ENCODE results near the gene MAPK8. TPM values are rescaled to one million over a fixed set of nuclear protein-coding genes. Genes with fewer than 3 reads are reported as not detected.

The MAPK8 gene
- total RNA-seq, 4 donors from 2014 or later: 29.7 to 126 (median 67.8) TPM

- Histone ChIP-seq H3K4me3 (no peak overlapping the region), H3K36me3 (peaks cover 0 to 6% (median 0%) of the 10 kb centered on the region in 4 donors), H3K27ac (no peak overlapping the region), H3K4me1 (no peaks in the 10 kb centered on the region), H3K9me3 (no peaks in the 10 kb centered on the region), H3K27me3 (no peaks in the 10 kb centered on the region)
- 93% methylated on average over 4 of the region's 4 CpGs for WGBS, 2 donors (ENCODE audit: low coverage in 1 of 2)
- intact Hi-C loops (cut with DNase I; ENCODE audit: low total_unique reads) (no loop called here), in situ Hi-C loops (cut with MboI; ENCODE audit: low pct_ligation_motif_present in 1 of 4, low pct_unique_long_range_greater_than_20kb in 1 of 4, low sequenced_read_pairs in 3 of 4) (no loop called here)
- no peak for DNase-seq
- no peak for TF ChIP-seq POLR2A (IDR thresholded peaks at IDR 0.05)
- TF ChIP-seq EP300 (IDR thresholded peaks at IDR 0.05; ENCODE audit: low read depth): no peak
- no peak for TF ChIP-seq CTCF (IDR thresholded peaks at IDR 0.05)
- no peak for TF ChIP-seq POLR2AphosphoS5 (IDR thresholded peaks at IDR 0.05)
These were observed 117.4 kb downstream of the MAPK8 start for GRCh38 chr10:48423884-48424283.

GRCh38 chr10:48428896-48429295 lies 122.4 kb downstream of the MAPK8 start:
- 94 to 100% methylated on average over 3 of the region's 3 CpGs for WGBS, 2 donors (ENCODE audit: low coverage in 1 of 2)
- H3K36me3 ChIP-seq: peaks cover 0 to 7% (median 3%) of the 10 kb centered on the region in 4 donors
- no peak overlapping the region for H3K4me3 ChIP-seq
- TF ChIP-seq POLR2AphosphoS5 (IDR thresholded peaks at IDR 0.05): no peak
- TF ChIP-seq POLR2A (IDR thresholded peaks at IDR 0.05): no peak
- no peak for TF ChIP-seq EP300 (IDR thresholded peaks at IDR 0.05; ENCODE audit: low read depth)
- no peak for TF ChIP-seq CTCF (IDR thresholded peaks at IDR 0.05)
- no peak overlapping the region for H3K27ac ChIP-seq
- no peaks in the 10 kb centered on the region for H3K4me1 ChIP-seq
- intact Hi-C loops (cut with DNase I; ENCODE audit: low total_unique reads) (no loop called here), in situ Hi-C loops (cut with MboI; ENCODE audit: low pct_ligation_motif_present in 1 of 4, low pct_unique_long_range_greater_than_20kb in 1 of 4, low sequenced_read_pairs in 3 of 4) (no loop called here)
- H3K9me3 ChIP-seq: no peaks in the 10 kb centered on the region
- no peak for DNase-seq
- H3K27me3 ChIP-seq: no peaks in the 10 kb centered on the region

- 97 to 100% methylated on average over 1 of the region's 1 CpG for WGBS, 2 donors (ENCODE audit: low coverage in 1 of 2)
- intact Hi-C loops (cut with DNase I; ENCODE audit: low total_unique reads) (no loop called here), in situ Hi-C loops (cut with MboI; ENCODE audit: low pct_ligation_motif_present in 1 of 4, low pct_unique_long_range_greater_than_20kb in 1 of 4, low sequenced_read_pairs in 3 of 4) (no loop called here)
- Histone ChIP-seq H3K36me3 (peaks cover 0 to 7% (median 3%) of the 10 kb centered on the region in 4 donors), H3K4me3 (no peak overlapping the region), H3K27ac (no peak overlapping the region), H3K9me3 (no peaks in the 10 kb centered on the region), H3K27me3 (no peaks in the 10 kb centered on the region), H3K4me1 (no peaks in the 10 kb centered on the region)
- TF ChIP-seq POLR2A (IDR thresholded peaks at IDR 0.05) (no peak), POLR2AphosphoS5 (IDR thresholded peaks at IDR 0.05) (no peak), CTCF (IDR thresholded peaks at IDR 0.05) (no peak), EP300 (IDR thresholded peaks at IDR 0.05; ENCODE audit: low read depth) (no peak)
- DNase-seq: no peak
These were observed 122.8 kb downstream of the MAPK8 start for GRCh38 chr10:48429309-48429708.

GRCh38 chr10:48430402-48430993 lies 124.0 kb downstream of the MAPK8 start:
- Histone ChIP-seq H3K27ac (no peak overlapping the region), H3K9me3 (no peaks in the 10 kb centered on the region), H3K36me3 (peaks cover 0 to 9% (median 3%) of the 10 kb centered on the region in 4 donors), H3K4me3 (no peak overlapping the region), H3K4me1 (no peaks in the 10 kb centered on the region), H3K27me3 (no peaks in the 10 kb centered on the region)
- WGBS, 2 donors (ENCODE audit: low coverage in 1 of 2): 79 to 88% methylated on average over 2 to 4 of the region's 4 CpGs
- no peak for DNase-seq
- TF ChIP-seq CTCF (IDR thresholded peaks at IDR 0.05): no peak
- TF ChIP-seq POLR2AphosphoS5 (IDR thresholded peaks at IDR 0.05): no peak
- TF ChIP-seq POLR2A (IDR thresholded peaks at IDR 0.05): no peak
- no peak for TF ChIP-seq EP300 (IDR thresholded peaks at IDR 0.05; ENCODE audit: low read depth)
- in situ Hi-C loops (cut with MboI; ENCODE audit: low pct_ligation_motif_present in 1 of 4, low pct_unique_long_range_greater_than_20kb in 1 of 4, low sequenced_read_pairs in 3 of 4): no loop called here
- intact Hi-C loops (cut with DNase I; ENCODE audit: low total_unique reads): no loop called here

All from transverse colon (tissue), 4 donors.